IPS-18c (cell line): ENCODE measurements around the gene FLOT2.
"Not testable (repeated sequence)": the region's sequence is repeated elsewhere in the genome, so short reads cannot be mapped to it uniquely, and the experiment has no call there.

ENCODE experiments used
- H3K4me3 ChIP-seq: 2 replicates; pipeline ENCODE4 v1.7.0; 2013; ENCODE audit warnings: low read depth, mild to moderate bottlenecking, low read length, moderate library complexity; ENCODE audit not compliant: insufficient read depth
- H3K9me3 ChIP-seq: one replicate; pipeline ENCODE4 v1.6.1; 2013; ENCODE audit warnings: mild to moderate bottlenecking, low read length, moderate library complexity; ENCODE audit not compliant: control insufficient read depth, insufficient read depth

The FLOT2 gene

DNA sequence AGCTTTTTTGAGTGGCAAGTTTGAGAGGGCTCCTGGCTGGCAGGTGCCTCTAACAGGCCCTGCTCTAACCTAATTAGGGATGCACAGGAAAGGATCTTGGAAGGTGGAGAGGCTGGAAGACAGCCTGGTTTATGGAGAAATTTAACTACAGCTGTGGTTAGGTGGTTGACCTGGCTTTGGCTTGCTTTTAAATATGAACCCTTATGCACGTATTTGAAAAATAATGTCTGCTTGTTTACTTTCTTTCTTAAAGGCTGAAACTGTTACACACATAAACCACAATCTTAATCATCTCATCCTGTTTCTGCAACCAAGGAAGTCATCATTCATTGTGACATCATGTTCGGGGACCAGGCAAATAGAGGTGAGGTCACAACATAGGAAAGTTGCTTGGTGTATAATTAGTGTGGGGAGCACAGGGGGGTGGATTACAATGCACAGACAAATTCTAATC lies 28.4 kb upstream of the FLOT2 start:
- H3K9me3 ChIP-seq = no peaks in the 10 kb centered on the region
- H3K4me3 ChIP-seq = no peak overlapping the region

DNA sequence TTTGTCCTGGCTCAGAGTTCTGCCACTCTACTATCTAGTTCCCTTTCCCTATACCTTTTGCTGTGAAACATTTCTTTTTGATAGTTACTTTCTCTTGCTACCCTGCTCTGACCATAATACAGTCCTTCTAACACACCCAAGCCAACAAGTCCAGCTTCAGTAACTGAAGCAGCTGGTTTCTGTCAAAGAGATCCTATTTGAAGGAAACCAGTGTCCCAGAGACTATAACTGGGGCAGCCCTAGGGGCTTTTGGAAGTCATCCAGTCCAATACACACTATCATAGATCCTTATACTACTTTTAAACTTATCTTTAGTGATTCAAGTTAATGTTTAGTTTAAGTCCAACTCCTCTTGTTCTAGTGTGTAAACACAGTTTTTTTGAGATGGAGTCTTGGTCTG lies 22.7 kb upstream of the FLOT2 start:
- Histone ChIP-seq H3K9me3 (no peaks in the 10 kb centered on the region), H3K4me3 (no peak overlapping the region)

DNA sequence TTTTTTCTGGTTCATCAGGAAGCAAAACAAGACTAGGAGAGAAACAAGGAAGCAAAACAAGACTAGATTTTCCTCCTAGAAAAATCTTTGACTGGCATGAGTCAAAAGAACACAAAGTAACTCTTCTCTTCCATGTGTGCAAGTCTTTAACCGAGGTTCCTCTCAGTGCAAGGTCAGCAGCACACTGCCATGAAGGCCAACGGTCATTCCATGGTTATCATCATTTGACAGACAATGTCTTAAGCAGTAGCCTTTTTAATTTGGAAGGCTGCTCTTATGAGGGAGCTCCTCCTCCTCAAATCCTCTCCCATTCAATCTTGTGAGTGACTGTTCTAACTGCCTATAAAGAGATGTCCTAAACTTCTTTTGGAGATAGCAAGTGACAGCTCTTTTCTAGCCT lies 20.8 kb upstream of the FLOT2 start:
- Histone ChIP-seq H3K9me3 (no peaks in the 10 kb centered on the region), H3K4me3 (no peak overlapping the region)

DNA sequence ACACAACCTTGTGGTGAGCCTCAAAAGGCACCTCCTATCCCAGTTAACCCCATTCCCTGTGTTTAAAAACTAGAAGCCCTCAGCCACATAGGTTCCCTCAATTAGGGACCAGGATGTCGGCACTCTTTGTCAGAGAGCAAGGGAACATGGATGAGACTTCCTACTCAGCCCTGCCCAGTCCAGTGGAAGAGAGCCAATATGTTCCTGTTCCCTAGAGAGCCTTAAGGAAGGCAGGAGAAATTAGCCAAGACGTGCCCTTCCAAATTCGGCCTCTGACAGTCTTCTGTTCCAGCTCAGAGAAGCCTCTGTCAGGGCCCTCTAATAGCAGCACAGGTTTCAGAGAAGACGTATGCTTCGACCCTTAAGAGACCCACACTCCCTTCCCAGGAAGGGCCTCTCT lies 19.9 kb upstream of the FLOT2 start:
- Histone ChIP-seq H3K9me3 (no peaks in the 10 kb centered on the region), H3K4me3 (no peak overlapping the region)

DNA sequence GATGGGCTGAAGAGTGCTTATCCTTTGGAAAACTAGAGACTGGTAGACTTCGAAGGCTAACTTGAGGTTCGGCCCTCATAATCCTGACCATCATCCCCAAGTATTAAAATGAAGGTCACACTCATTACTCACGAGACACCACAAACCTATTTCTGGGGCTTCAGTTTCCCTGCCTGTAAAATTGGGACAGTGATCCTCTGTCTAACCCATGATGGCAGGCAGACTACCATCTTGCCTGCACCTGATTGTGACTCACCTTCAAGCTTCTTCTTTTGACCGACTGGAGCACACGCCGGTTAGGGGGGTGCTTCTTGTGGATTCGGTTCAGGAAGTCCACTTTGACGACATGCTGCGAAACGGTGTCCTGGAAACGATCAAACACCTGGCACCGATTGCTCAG lies 19.5 kb upstream of the FLOT2 start:
- H3K4me3 ChIP-seq = no peak overlapping the region
- no peaks in the 10 kb centered on the region for H3K9me3 ChIP-seq

DNA sequence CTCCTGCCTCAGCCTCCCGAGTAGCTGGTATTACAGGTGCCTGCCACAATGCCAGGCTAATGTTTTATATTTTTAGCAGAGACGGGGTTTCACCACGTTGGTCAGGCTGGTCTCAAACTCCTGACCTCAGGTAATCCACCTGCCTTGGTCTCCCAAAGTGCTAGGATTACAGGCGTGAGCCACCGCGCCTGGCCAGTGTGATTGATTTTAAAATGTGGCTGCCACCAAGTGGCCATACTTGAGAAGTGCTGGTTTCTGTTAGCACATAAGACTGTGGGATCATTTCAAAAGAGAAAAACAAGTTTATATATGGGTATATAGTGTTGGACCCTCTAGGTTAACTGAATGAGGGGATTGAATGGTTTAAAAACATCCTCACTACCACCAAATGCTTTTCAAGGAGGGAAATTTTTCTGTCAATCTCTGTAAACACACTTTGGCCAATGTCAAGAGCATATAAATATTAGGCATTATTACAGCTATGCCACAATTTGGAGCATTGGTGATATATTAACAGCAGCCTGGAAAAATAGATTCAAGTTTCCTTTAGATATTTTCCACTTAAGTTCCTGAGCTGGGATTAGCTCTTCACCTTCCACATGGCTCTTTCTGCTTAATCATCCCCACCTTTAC lies 18.9 kb upstream of the FLOT2 start:
- no peak overlapping the region for H3K4me3 ChIP-seq
- no peaks in the 10 kb centered on the region for H3K9me3 ChIP-seq

DNA sequence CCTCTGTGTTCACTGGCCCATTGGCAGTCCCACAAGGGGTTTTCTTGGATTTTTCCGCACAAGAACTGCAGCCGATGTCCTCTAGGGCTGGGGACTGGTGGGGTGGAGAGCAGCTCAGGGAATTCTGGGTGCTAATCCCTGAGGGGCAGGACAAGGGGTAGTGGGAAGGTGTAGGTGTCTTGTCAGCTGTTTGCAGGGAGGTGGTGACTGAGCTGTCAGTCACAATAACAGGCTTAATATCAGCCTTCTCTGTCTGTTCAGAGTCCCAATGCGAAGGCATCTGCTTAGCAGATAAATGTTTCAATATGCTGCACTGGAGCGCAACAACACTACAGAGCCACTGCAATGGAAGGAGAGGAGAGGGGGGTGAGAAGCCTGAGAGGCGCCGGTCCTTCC lies 15.4 kb upstream of the FLOT2 start:
- H3K9me3 ChIP-seq = no peaks in the 10 kb centered on the region
- H3K4me3 ChIP-seq = no peak overlapping the region

DNA sequence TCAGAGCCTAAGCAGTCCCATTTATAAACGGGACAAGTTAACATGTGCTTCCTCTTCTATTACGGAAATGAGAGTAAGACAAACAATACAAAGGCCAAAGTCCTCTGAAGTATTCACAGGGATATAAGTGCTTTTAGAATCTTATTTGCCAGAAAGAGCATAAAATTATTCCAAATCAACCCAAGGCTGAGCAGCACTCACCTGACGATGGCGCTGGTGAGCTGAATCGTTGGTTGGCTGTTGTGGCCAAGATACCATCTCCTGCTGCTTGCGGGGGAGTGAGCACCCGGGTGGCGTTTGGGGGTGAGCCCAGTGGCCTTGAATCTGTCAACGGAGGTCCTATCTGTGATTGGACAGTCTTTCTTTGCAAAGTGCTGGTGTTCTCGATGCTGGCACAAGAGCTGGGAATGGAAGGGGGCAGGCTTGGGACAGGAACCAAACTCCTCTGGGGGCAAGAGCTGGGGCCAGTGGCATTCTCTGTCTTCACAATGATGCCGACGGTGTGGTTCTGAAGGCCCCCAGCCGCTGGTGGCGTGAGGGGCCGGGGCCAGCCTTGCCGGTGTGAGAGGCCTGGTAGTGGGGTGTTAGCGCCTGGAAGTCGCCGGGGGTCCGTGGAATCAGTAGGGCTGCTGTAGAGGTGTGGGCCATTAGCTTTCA lies 14.9 kb upstream of the FLOT2 start:
- H3K4me3 ChIP-seq = no peak overlapping the region
- H3K9me3 ChIP-seq = no peaks in the 10 kb centered on the region

DNA sequence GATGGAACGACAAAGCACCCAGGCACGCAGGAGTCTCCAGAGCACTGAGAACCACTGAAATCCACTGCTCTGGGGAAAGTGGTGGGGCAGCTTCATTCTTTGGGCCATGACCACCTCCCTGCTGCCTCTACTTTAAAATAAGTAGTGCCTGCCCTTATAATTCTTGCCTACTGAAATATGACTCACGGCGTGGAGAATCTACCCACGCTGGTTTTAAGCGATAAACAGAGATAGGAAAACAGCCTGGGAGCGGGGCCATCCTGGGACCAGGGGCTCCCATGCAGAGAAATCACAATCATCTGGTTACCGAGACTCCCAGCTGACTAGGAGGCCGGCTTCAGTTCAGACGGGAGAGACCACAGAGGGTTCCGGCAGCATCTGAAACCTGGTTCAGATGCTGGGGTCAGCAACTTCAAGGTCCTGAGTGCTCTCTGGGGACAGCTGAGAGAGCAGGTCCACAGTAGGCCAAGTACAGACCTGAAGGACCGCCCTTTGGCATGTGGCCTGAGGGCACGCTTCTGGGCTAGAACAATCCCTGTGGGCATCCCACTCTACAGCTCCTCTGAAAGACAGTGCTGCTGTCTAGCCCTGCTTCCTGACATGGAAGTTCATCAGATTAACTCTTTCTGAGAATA lies 14.0 kb upstream of the FLOT2 start:
- Histone ChIP-seq H3K4me3 (no peak overlapping the region), H3K9me3 (no peaks in the 10 kb centered on the region)

DNA sequence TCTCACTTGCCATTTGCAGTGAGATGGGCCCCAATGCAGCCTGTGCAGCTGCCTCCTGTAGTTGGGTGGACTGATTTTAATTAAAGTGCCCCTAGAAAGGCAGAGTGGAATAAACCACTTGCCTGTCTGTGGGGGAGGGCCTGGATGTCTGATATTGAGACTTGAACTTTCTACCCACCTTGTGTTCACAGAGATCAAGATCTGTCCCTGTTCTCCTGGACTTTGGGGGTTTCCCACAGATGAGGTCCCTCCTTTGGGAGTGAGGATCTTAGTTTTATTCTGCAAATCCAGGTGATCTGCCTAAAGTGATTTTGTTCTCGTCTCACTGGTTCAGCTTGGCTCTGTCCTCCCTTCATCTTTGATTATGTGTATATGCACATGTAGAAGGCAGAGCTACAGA lies 13.0 kb upstream of the FLOT2 start:
- no peaks in the 10 kb centered on the region for H3K9me3 ChIP-seq
- no peak overlapping the region for H3K4me3 ChIP-seq

DNA sequence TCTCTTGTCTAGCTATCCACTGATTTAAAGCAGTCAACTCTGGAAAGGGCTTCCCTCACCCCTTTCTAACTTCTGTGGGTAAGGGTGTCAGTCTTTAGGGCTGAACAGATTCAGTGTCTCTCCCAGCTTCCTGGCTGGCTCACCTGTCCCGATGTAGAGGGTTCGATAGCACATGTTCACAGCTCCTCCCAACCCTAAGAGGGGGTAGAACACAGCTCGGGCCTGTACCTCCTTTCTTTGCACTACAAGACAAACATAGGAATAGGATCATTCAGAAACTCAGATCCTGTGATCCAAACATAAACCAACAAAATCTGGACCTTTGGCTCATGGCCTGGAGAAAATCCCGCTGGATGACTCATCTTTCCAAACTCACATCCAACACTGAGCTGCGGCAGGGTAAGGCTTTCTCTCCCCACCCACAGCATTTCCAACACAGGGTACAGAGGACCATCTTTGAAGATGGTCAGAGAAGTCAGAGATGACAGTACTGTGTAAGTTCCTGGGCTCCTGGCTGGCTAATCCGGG lies 11.2 kb upstream of the FLOT2 start:
- no peak overlapping the region for H3K4me3 ChIP-seq
- H3K9me3 ChIP-seq = no peaks in the 10 kb centered on the region

DNA sequence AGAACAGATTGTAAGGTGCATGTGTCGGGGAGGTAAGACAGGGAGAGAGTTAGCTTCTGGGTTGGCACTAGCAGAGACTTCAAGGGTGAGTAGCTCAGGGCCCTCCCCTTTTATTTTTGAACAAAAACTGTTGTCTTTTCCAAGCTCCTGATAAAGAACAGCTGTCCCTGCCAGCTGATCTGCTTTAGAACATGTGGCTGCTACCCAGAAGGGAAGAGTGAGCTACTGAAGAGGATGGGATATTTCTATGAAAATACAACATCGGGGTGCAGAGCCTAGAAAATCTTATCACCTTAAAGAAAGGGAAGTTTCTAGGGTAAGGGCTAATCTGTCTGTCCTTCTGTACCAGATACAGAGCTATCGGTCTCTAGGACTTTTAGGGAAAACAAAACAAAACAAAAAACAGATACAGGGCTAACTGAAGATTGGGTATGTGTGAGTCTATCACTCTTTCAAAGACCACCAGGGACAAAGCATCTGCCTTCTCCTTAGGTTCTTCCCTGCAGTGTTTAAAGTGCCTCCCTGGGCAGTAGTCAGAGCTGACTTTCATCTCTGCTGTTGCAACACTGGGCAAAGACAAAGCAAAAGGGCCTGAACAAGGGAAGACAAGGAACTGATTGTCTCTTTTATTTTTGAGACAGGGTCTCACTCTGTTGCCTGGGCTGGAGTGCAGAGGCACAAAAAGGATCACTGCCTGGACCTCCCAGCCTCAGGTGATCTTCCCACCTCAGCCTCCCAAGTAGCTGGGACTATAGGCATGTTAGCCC lies 10.4 kb upstream of the FLOT2 start:
- no peak overlapping the region for H3K4me3 ChIP-seq
- no peaks in the 10 kb centered on the region for H3K9me3 ChIP-seq

DNA sequence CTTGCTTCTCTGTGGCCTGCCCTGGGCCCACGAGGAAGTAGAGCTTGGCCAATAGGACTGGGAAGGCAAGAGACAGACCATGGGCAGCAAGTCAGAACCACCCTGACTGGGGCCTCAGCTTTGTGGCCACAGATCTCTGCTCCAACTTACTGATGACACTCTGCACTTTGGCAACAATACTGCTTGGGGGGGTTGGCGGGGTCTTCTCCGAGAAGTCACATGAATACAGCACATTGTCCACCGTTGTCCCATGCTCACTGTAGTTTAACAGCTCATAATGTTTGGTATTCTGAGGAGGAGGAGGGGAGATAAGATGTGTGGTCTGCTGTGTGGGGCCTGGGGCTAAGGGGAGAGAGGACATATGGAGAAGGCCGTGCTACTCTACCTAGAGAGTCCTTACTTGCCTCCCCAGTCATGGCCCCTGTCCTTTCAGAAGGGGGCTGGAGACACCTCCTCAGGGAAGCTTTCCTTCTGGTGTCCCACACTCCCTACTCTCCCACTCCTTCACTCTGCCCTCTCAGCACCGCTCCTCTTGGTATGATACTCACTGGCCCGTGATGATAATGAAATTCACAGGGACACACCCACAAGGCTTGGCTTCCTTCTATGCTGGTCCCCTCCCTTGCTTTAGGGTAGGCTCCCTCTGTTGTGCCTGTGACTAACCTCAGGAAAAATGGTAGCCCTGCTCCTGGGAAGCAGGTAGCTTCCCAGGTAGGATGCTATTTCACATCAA lies 9.3 kb upstream of the FLOT2 start:
- no peaks in the 10 kb centered on the region for H3K9me3 ChIP-seq

DNA sequence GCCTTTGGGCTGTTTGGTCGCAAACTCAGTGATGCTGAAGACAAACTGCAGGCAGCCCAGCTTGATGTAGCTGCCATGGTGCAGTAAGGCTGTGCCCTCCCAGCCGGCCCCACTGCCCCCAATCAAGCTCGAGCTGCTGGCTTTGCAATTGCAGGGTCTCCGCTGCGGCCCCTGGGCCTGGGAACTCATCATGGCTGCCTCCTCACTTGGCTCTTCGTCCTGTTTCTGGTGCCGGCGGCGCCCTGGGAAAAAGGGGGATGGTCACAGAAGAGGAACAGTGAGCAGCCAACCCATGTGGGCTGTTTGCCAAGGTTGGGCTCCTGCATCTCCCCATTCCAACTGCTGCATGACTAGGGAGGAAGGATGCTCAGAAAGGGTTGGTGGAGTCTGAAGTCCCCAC lies 8.7 kb upstream of the FLOT2 start:
- Histone ChIP-seq H3K4me3 (no peak overlapping the region), H3K9me3 (no peaks in the 10 kb centered on the region)

More for the DNA sequence above, 9.3 kb upstream of the FLOT2 start:
- no peak overlapping the region for H3K4me3 ChIP-seq

DNA sequence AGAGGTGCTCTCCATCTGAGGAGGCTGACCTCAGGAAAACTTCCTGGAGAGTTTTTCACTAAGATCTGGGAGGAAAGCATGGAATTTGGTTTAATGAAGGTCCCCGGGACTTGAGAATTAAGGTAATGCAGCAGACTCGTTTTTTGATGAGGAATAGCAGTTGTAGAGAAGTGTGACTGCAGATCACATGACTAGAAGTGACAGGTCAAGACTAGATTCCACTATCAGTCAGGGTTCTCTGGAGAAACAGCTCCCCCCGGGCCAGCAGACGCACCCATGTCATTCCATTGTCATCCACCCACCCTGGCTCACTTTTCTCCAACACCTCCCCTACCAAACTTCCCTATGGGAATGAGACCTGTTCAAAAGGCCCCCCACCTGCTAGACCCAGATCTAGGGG lies 7.3 kb upstream of the FLOT2 start:
- H3K9me3 ChIP-seq = no peaks in the 10 kb centered on the region
- H3K4me3 ChIP-seq = no peak overlapping the region

DNA sequence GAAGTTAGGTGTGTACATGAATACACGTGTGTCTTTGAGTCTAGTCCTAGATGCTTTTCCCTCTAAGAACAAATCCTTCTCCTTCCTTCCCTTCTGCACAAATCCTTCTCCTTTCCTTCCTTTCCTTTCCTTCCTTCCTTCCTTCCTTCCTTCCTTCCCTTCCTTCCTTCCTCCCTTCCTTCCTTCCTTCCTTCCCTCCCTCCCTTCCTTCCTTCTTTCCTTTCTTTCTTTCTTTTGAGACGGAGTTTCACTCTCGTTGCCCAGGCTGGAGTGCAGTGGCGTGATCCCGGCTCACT lies 6.0 kb upstream of the FLOT2 start:
- H3K9me3 ChIP-seq, H3K4me3 ChIP-seq: not testable (repeated sequence)

DNA sequence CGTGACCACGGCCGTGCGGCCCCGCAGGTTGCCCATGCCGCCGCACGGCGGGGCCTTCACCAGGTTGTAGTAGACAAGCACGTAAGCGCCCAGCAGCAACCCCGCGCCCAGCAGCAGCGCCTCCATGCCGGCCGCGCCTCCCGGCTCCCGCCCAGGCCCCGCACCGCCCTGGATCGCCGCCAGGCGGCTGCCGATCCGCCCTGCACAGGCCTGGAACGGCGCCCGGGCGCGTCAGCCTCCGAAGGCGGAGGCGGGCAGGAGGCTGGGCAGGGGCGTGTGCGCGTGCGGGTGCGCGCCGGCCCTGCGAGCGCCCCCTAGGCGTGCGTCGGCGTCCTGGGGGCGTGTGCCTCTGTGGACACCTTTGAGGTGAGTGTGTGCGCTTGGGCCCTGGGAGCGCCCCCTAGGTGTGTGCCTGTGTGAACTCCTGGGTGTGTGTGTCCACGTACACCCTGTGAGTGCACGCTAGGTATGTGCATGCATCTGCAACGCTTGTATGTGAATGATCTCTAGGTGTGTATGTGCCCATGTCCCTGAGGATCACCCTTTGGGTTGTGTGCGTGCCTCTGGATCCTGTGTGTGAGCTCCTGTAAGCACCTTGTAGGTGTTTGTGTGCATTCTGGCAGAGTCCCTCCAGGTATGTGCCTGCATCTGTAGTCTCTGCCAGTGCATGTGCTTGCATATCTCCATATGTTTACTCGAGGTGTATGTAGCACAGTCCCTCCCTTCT lies 5.4 kb upstream of the FLOT2 start, which contains the start of gene DHRS13:
DHRS13 (minus strand) TSS at position 261 of the 727 bp plus-strand sequence; CDS start at position 126, 135 bp downstream.
- Histone ChIP-seq H3K4me3 (peak within 1 kb of the TSS; percentile 78), H3K9me3 (no peaks in the 10 kb centered on the region)
